ENCODE results near the gene ZC3H6. TPM values are rescaled to one million over a fixed set of nuclear protein-coding genes. Genes with fewer than 3 reads are reported as not detected.

The ZC3H6 gene
- total and polyA plus RNA-seq, 2 of the 13 experiments (the other 11 are each of a cell fraction or from before 2014, with no cell fraction given): 0.71 to 0.93 TPM

GRCh38 chr2:112254466-112255240 is 20.7 kb upstream of the ZC3H6 start, which contains the start of gene ZC3H8 (continued):
- TF ChIP-seq TRAFD1 (CRISPR knock-in tag; IDR thresholded peaks at IDR 0.05; ENCODE audit: borderline replicate concordance) (no peak), LCORL (IDR thresholded peaks at IDR 0.05) (no peak), LCORL (CRISPR knock-in tag; IDR thresholded peaks at IDR 0.05) (peak; percentile 77), MTF2 (CRISPR knock-in tag; IDR thresholded peaks at IDR 0.05; ENCODE audit: borderline replicate concordance) (no peak), ZNF839 (CRISPR knock-in tag; IDR thresholded peaks at IDR 0.05; ENCODE audit: borderline replicate concordance) (peak; percentile 92; the same call in 1 of the 2 replicates), ZNF136 (CRISPR knock-in tag; IDR thresholded peaks at IDR 0.05; ENCODE audit: low read depth) (no peak), ZNF75D (CRISPR knock-in tag; IDR thresholded peaks at IDR 0.05; ENCODE audit: borderline replicate concordance) (0 out of 2 replicates have a peak, but pooled peaks have one; percentile 85), ATF7-NPFF (CRISPR knock-in tag; IDR thresholded peaks at IDR 0.05; ENCODE audit: low read depth) (peak; percentile 77; the same call in 1 of the 2 replicates), HNRNPH1 (optimal IDR thresholded peaks at IDR 0.05; ENCODE audit: low read depth, low read length) (no peak), ZSCAN12 (CRISPR knock-in tag; IDR thresholded peaks at IDR 0.05) (peak; percentile 81; the same call in 1 of the 2 replicates), SRY (CRISPR knock-in tag; IDR thresholded peaks at IDR 0.05) (peak; percentile 87), ZNF441 (CRISPR knock-in tag; IDR thresholded peaks at IDR 0.05; ENCODE audit: borderline replicate concordance) (peak; percentile 87), ZNF460 (CRISPR knock-in tag; IDR thresholded peaks at IDR 0.05; ENCODE audit: borderline replicate concordance) (no peak), THAP7 (CRISPR knock-in tag; IDR thresholded peaks at IDR 0.05) (peak; percentile 61; the same call in 1 of the 2 replicates), ARNT (IDR thresholded peaks at IDR 0.05) (no peak), ZNF775 (CRISPR knock-in tag; IDR thresholded peaks at IDR 0.05; ENCODE audit: borderline replicate concordance) (peak; percentile 74; the same call in 1 of the 2 replicates), SIN3A (IDR thresholded peaks at IDR 0.05; ENCODE audit: borderline replicate concordance, low read depth, low read length) (peak; percentile 92)
- TF ChIP-seq, protein P1, sequence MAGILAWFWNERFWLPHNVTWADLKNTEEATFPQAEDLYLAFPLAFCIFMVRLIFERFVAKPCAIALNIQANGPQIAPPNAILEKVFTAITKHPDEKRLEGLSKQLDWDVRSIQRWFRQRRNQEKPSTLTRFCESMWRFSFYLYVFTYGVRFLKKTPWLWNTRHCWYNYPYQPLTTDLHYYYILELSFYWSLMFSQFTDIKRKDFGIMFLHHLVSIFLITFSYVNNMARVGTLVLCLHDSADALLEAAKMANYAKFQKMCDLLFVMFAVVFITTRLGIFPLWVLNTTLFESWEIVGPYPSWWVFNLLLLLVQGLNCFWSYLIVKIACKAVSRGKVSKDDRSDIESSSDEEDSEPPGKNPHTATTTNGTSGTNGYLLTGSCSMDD (CRISPR knock-in tag; IDR thresholded peaks at IDR 0.05): no peak
- TF ChIP-seq, protein P2, sequence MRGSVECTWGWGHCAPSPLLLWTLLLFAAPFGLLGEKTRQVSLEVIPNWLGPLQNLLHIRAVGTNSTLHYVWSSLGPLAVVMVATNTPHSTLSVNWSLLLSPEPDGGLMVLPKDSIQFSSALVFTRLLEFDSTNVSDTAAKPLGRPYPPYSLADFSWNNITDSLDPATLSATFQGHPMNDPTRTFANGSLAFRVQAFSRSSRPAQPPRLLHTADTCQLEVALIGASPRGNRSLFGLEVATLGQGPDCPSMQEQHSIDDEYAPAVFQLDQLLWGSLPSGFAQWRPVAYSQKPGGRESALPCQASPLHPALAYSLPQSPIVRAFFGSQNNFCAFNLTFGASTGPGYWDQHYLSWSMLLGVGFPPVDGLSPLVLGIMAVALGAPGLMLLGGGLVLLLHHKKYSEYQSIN (CRISPR knock-in tag; IDR thresholded peaks at IDR 0.05; ENCODE audit: borderline replicate concordance): no peak
- TF ChIP-seq, protein P3, sequence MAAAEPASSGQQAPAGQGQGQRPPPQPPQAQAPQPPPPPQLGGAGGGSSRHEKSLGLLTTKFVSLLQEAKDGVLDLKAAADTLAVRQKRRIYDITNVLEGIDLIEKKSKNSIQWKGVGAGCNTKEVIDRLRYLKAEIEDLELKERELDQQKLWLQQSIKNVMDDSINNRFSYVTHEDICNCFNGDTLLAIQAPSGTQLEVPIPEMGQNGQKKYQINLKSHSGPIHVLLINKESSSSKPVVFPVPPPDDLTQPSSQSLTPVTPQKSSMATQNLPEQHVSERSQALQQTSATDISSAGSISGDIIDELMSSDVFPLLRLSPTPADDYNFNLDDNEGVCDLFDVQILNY (CRISPR knock-in tag; conservative IDR thresholded peaks at IDR 0.05): peak; percentile 72; the same call in 1 of the 2 replicates
- TF ChIP-seq, protein P4, sequence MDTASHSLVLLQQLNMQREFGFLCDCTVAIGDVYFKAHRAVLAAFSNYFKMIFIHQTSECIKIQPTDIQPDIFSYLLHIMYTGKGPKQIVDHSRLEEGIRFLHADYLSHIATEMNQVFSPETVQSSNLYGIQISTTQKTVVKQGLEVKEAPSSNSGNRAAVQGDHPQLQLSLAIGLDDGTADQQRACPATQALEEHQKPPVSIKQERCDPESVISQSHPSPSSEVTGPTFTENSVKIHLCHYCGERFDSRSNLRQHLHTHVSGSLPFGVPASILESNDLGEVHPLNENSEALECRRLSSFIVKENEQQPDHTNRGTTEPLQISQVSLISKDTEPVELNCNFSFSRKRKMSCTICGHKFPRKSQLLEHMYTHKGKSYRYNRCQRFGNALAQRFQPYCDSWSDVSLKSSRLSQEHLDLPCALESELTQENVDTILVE (CRISPR knock-in tag; IDR thresholded peaks at IDR 0.05): peak; percentile 63; the same call in 1 of the 2 replicates
